Left ventricle myocardium inferior (tissue), 1 donor: ENCODE results near the gene TLN1. TPM values are rescaled to one million over a fixed set of nuclear protein-coding genes. Genes with fewer than 3 reads are reported as not detected.

Experiments used
- DNase-seq: peaks from one replicate; pipeline ENCODE4 v3.0.0-alpha.2; 2020
- H3K27ac ChIP-seq: fragments of 200-600 bp; replicated peaks from 2 replicates; pipeline ENCODE4 v1.8.0; 2021
- H3K27me3 ChIP-seq: fragments of 200-600 bp; 2 replicates; pipeline ENCODE4 v1.8.0; 2021; ENCODE audit warnings: low read depth
- H3K36me3 ChIP-seq: fragments of 200-600 bp; 2 replicates; pipeline ENCODE4 v1.8.0; 2021
- H3K4me1 ChIP-seq: fragments of 200-600 bp; 2 replicates; pipeline ENCODE4 v1.8.0; 2021
- H3K4me3 ChIP-seq: fragments of 200-600 bp; 2 replicates; pipeline ENCODE4 v1.8.0; 2021; ENCODE audit warnings: mild to moderate bottlenecking, moderate library complexity
- H3K9me3 ChIP-seq: fragments of 200-600 bp; replicated peaks from 2 replicates; pipeline ENCODE4 v1.8.0; 2021
- intact Hi-C: fragments of 100-400 bp; cut with micrococcal nuclease; formaldehyde crosslinking; loops from one replicate; pipeline ENCODE4 v1.11.0; 2022
- total RNA-seq: library from RNA; stranded (reverse); fragmentation: NEBNext Ultra II Directional; extraction: Animal tissue kit (Norgen Biotek cat#: 25700); gene quantifications from one replicate; pipeline ENCODE4 v1.2.1, GENCODE V29; 2021
- TF ChIP-seq, protein P1 (sequence below): fragments of 200-600 bp; IDR thresholded peaks from 2 replicates; pipeline ENCODE4 v1.8.0; 2021; ENCODE audit warnings: antibody characterized with exemption, mild to moderate bottlenecking, borderline replicate concordance
- donor health status: DM: no; HTN: yes; CAD: no; lungs with severe emphysema.

Gene TLN1
- total RNA-seq, 1 donor from 2014 or later: 234 TPM

- Histone ChIP-seq H3K4me3 (no peak overlapping the region), H3K27ac (no peak overlapping the region), H3K4me1 (no peaks in the 10 kb centered on the region), H3K27me3 (no peaks in the 10 kb centered on the region), H3K9me3 (no peaks in the 10 kb centered on the region), H3K36me3 (peaks cover 100% of the 10 kb centered on the region)
- TF ChIP-seq, protein P1, sequence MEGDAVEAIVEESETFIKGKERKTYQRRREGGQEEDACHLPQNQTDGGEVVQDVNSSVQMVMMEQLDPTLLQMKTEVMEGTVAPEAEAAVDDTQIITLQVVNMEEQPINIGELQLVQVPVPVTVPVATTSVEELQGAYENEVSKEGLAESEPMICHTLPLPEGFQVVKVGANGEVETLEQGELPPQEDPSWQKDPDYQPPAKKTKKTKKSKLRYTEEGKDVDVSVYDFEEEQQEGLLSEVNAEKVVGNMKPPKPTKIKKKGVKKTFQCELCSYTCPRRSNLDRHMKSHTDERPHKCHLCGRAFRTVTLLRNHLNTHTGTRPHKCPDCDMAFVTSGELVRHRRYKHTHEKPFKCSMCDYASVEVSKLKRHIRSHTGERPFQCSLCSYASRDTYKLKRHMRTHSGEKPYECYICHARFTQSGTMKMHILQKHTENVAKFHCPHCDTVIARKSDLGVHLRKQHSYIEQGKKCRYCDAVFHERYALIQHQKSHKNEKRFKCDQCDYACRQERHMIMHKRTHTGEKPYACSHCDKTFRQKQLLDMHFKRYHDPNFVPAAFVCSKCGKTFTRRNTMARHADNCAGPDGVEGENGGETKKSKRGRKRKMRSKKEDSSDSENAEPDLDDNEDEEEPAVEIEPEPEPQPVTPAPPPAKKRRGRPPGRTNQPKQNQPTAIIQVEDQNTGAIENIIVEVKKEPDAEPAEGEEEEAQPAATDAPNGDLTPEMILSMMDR: no peak
- intact Hi-C loops: no loop called here
- DNase-seq: no peak
These were observed 14.7 kb downstream of the TLN1 start for GRCh38 chr9:35717132-35717870.

- intact Hi-C loops: no loop called here
- H3K4me1 ChIP-seq: peaks cover 7% of the 10 kb centered on the region
- peaks cover 100% of the 10 kb centered on the region for H3K36me3 ChIP-seq
- no peak overlapping the region for H3K27ac ChIP-seq
- H3K4me3 ChIP-seq: no peak overlapping the region
- H3K9me3 ChIP-seq: no peaks in the 10 kb centered on the region
- H3K27me3 ChIP-seq: no peaks in the 10 kb centered on the region
- TF ChIP-seq, protein P1: no peak
- no peak for DNase-seq
These were observed 15.8 kb downstream of the TLN1 start for GRCh38 chr9:35716230-35716629.

- Histone ChIP-seq H3K4me1 (peaks cover 14% of the 10 kb centered on the region), H3K27me3 (no peaks in the 10 kb centered on the region), H3K36me3 (peaks cover 100% of the 10 kb centered on the region), H3K27ac (no peak overlapping the region), H3K4me3 (no peak overlapping the region), H3K9me3 (no peaks in the 10 kb centered on the region)
- intact Hi-C loops: no loop called here
- no peak for DNase-seq
- TF ChIP-seq, protein P1: no peak
These were observed 17.3 kb downstream of the TLN1 start for GRCh38 chr9:35714579-35715252.

DNA sequence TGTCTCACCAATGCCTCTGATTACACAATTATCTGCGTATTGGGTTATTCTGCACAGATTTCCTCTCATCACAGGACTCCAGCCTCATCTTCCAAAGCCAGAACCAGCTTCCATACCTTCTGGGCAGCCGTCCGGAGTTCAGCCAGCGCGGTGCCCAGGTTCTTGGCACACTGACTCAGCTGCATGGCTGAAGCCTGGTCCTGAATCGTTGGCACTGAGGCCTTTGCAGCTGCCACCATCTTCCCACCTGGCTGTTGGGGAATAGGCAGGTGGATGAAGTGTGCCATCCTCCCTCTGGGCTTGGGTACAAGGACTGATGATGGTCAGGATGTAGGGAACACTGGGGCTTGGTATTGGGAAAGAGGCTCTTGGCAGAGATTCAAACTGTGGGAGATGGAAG is 17.9 kb downstream of the TLN1 start:
- no peak overlapping the region for H3K4me3 ChIP-seq
- intact Hi-C loops: no loop called here
- H3K4me1 ChIP-seq: peaks cover 14% of the 10 kb centered on the region
- DNase-seq: no peak
- no peak overlapping the region for H3K27ac ChIP-seq
- TF ChIP-seq, protein P1: no peak
- H3K36me3 ChIP-seq: peaks cover 99% of the 10 kb centered on the region
- H3K27me3 ChIP-seq: no peaks in the 10 kb centered on the region
- H3K9me3 ChIP-seq: no peaks in the 10 kb centered on the region

- intact Hi-C loops: no loop called here
- H3K4me3 ChIP-seq: no peak overlapping the region
- H3K27ac ChIP-seq: no peak overlapping the region
- no peak for DNase-seq
- TF ChIP-seq, protein P1: no peak
- H3K4me1 ChIP-seq: peaks cover 14% of the 10 kb centered on the region
- H3K36me3 ChIP-seq: peaks cover 99% of the 10 kb centered on the region
- no peaks in the 10 kb centered on the region for H3K9me3 ChIP-seq
- H3K27me3 ChIP-seq: no peaks in the 10 kb centered on the region
These were observed 18.4 kb downstream of the TLN1 start for GRCh38 chr9:35713578-35713977.
